PFSK-1 (cell line): Measurements from ENCODE around the gene TACR3.

Source experiments
- FOXP2 ChIP-seq: optimal IDR thresholded peaks from 2 replicates; pipeline ENCODE3; 2011; ENCODE audit warnings: borderline replicate concordance, control low read depth, inconsistent platforms; ENCODE audit not compliant: insufficient read depth; ENCODE audit errors: extremely low read length, extremely low read depth
- POLR2AphosphoS5 ChIP-seq: IDR thresholded peaks from 2 replicates; pipeline ENCODE4 v1.6.1; 2012; ENCODE audit warnings: low read depth, mild to moderate bottlenecking, control low read depth, low read length, moderate library complexity
- SIN3A ChIP-seq: IDR thresholded peaks from 2 replicates; pipeline ENCODE4 v1.6.1; 2012; ENCODE audit warnings: mild to moderate bottlenecking, low read length, moderate library complexity, borderline replicate concordance; ENCODE audit not compliant: insufficient read depth
- TAF1 ChIP-seq: IDR thresholded peaks from 2 replicates; pipeline ENCODE4 v1.6.1; 2012; ENCODE audit warnings: low read length, control low read depth, borderline replicate concordance; ENCODE audit not compliant: insufficient read depth
- TF ChIP-seq, protein P1 (sequence below), 2 experiments: IDR thresholded peaks; 2 replicates each; pipeline versions ENCODE4 v1.6.1 to v1.8.0; 2011 to 2012; ENCODE audit warnings: low read depth in 2 of 2, low read length in 2 of 2, control low read depth in 1 of 2, inconsistent platforms in 1 of 2, mild to moderate bottlenecking in 1 of 2, moderate library complexity in 1 of 2; ENCODE audit not compliant: insufficient read depth in 1 of 2

TACR3 gene

GRCh38 chr4:103626296-103626695, 93.5 kb downstream of the TACR3 start:
- no peak for TF ChIP-seq SIN3A
- TF ChIP-seq, protein P1, sequence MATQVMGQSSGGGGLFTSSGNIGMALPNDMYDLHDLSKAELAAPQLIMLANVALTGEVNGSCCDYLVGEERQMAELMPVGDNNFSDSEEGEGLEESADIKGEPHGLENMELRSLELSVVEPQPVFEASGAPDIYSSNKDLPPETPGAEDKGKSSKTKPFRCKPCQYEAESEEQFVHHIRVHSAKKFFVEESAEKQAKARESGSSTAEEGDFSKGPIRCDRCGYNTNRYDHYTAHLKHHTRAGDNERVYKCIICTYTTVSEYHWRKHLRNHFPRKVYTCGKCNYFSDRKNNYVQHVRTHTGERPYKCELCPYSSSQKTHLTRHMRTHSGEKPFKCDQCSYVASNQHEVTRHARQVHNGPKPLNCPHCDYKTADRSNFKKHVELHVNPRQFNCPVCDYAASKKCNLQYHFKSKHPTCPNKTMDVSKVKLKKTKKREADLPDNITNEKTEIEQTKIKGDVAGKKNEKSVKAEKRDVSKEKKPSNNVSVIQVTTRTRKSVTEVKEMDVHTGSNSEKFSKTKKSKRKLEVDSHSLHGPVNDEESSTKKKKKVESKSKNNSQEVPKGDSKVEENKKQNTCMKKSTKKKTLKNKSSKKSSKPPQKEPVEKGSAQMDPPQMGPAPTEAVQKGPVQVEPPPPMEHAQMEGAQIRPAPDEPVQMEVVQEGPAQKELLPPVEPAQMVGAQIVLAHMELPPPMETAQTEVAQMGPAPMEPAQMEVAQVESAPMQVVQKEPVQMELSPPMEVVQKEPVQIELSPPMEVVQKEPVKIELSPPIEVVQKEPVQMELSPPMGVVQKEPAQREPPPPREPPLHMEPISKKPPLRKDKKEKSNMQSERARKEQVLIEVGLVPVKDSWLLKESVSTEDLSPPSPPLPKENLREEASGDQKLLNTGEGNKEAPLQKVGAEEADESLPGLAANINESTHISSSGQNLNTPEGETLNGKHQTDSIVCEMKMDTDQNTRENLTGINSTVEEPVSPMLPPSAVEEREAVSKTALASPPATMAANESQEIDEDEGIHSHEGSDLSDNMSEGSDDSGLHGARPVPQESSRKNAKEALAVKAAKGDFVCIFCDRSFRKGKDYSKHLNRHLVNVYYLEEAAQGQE (IDR thresholded peaks at IDR 0.05; ENCODE audit: insufficient read depth in 1 of 2, low read depth in 2 of 2, low read length in 2 of 2), result no peak
- no peak for TF ChIP-seq POLR2AphosphoS5
- no peak for TF ChIP-seq FOXP2
- TF ChIP-seq TAF1, result no peak

DNA sequence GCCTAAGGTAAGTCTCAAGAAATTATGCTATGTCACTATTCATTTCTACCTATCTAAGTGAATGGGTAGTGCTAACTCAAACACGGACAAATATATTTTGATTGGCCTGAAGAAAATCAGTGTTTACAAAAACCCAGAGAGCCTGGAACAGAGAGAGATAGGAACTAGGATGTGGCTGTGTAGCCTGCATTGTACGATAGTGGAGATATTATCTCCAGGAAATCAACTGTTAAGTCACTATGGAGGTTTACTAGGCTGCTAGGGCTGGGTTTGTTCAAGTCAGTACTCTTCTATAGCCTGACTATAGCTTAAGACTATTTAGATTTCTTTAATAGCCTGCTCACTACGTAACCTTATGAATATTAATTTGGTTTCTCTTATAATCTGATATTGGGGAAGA, 127.9 kb downstream of the TACR3 start:
- TF ChIP-seq SIN3A (no peak), FOXP2 (no peak), TAF1 (no peak)

DNA sequence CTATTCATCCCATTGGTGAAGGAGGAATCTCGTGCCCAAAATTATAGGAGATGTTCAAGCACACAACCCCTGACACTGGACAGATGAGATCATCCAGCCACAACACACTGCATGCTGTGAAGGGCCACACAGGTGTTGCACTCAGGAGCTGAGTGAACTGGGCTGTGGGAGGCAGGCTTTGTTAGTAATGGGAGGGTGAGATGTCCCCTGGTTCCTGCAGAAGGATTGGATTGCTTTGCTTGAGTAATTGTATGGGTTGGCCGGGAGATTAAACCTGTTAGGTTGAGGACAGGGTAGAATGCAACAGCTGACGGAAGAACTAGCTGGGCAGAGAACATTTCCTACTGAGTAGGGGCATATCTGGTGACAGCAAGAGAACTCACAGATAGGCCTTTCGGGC, 152.2 kb downstream of the TACR3 start:
- TF ChIP-seq FOXP2 (no peak), POLR2AphosphoS5 (no peak), SIN3A (no peak), TAF1 (no peak)
- TF ChIP-seq, protein P1 (IDR thresholded peaks at IDR 0.05; ENCODE audit: insufficient read depth in 1 of 2, low read depth in 2 of 2, low read length in 2 of 2), result no peak
